Thyroid gland (tissue), 4 donors: ENCODE measurements around the gene ADAMTS15. TPM values are rescaled to one million over a fixed set of nuclear protein-coding genes. Genes with fewer than 3 reads are reported as not detected.

Experiments
- DNase-seq, 2 donors: peaks; one replicate each; pipeline ENCODE4 v3.0.0-alpha.2; 2019
- H3K27ac ChIP-seq, 3 donors: fragments of 200-600 bp; sonication (generic); 1 replicate in 2 of 3; 2 replicates in 1 of 3; pipeline ENCODE4 v1.5.1; 2016 to 2019; ENCODE audit warnings: mild to moderate bottlenecking in 1 of 3, moderate library complexity in 1 of 3
- H3K27me3 ChIP-seq: fragments of 200-600 bp; sonication (generic); one replicate; pipeline ENCODE4 v1.5.1; 2019
- H3K36me3 ChIP-seq, 2 donors: fragments of 200-600 bp; sonication (generic); one replicate each; pipeline ENCODE4 v1.5.1; 2016 to 2019
- H3K4me1 ChIP-seq, 2 donors: fragments of 200-600 bp; sonication (generic); one replicate each; pipeline ENCODE4 v1.5.1; 2017 to 2019
- H3K4me3 ChIP-seq, 3 donors: fragments of 200-600 bp; sonication (generic); replicated peaks in 1 of 3; 1 replicate in 2 of 3; 2 replicates in 1 of 3; pipeline ENCODE4 v1.5.1; 2016; ENCODE audit warnings: mild to moderate bottlenecking in 1 of 3
- H3K9me3 ChIP-seq: fragments of 200-600 bp; sonication (generic); one replicate; pipeline ENCODE4 v1.5.1; 2017
- CTCF ChIP-seq, 6 experiments: fragments of 200-600 bp in 3 of 6; fragments of 450-650 bp in 3 of 6; sonication (generic) in 3 of 6; IDR thresholded peaks; one replicate each; pipeline ENCODE4 v1.5.1; 2016 to 2019; ENCODE audit warnings: antibody characterized with exemption in 6 of 6, mild to moderate bottlenecking in 2 of 6, inconsistent platforms in 1 of 6, moderate library complexity in 1 of 6
- POLR2A ChIP-seq, 2 donors: fragments of 450-650 bp; IDR thresholded peaks; one replicate each; pipeline ENCODE4 v1.6.1; 2017; ENCODE audit warnings: antibody characterized with exemption in 2 of 2, mild to moderate bottlenecking in 2 of 2, moderate library complexity in 1 of 2
- WGBS, 2 donors: methylation state at CpG; one replicate each; pipeline ENCODE4 v1.1.5; 2017; 5-methylcytosine and 5-hydroxymethylcytosine counted together
- intact Hi-C: fragments of 100-400 bp; cut with DNase I; formaldehyde crosslinking; loops from one replicate; pipeline ENCODE4 v1.15.1; 2023
- total RNA-seq, 4 donors: library from RNA; depleted of rRNA; stranded (reverse); fragments of >200 nt; gene quantifications; one replicate each; pipeline ENCODE4 v1.2.3, GENCODE V29; 2016

Gene ADAMTS15
- total RNA-seq, 4 donors from 2014 or later = 11.2 to 29.2 (median 23.5) TPM

GRCh38 chr11:130504317-130504716 lies 55.9 kb downstream of the ADAMTS15 start:
- Histone ChIP-seq H3K27me3 (no peaks in the 10 kb centered on the region), H3K36me3 (no peaks in the 10 kb centered on the region), H3K27ac (no peak overlapping the region), H3K9me3 (no peaks in the 10 kb centered on the region), H3K4me3 (no peak overlapping the region), H3K4me1 (no peaks in the 10 kb centered on the region)
- 93 to 99% methylated on average over 1 of the region's 1 CpG for WGBS, 2 donors
- intact Hi-C loops = no loop called here
- no peak for DNase-seq
- TF ChIP-seq CTCF (IDR thresholded peaks at IDR 0.05) (no peak), POLR2A (IDR thresholded peaks at IDR 0.05) (no peak)

GRCh38 chr11:130508913-130509312 lies 60.5 kb downstream of the ADAMTS15 start:
- Histone ChIP-seq H3K4me1 (peaks cover 11 to 13% of the 10 kb centered on the region in 2 donors), H3K4me3 (no peak overlapping the region), H3K27me3 (no peaks in the 10 kb centered on the region), H3K36me3 (no peaks in the 10 kb centered on the region), H3K27ac (no peak overlapping the region), H3K9me3 (no peaks in the 10 kb centered on the region)
- no peak for TF ChIP-seq CTCF (IDR thresholded peaks at IDR 0.05)
- TF ChIP-seq POLR2A (IDR thresholded peaks at IDR 0.05) = no peak
- 85 to 93% methylated on average over 1 of the region's 1 CpG for whole genome bisulfite sequencing, 2 donors
- intact Hi-C loops = no loop called here
- DNase-seq = no peak

GRCh38 chr11:130509942-130510341 lies 61.5 kb downstream of the ADAMTS15 start:
- DNase-seq = no peak
- intact Hi-C loops = no loop called here
- 93 to 96% methylated on average over 2 of the region's 2 CpGs for WGBS, 2 donors
- Histone ChIP-seq H3K36me3 (no peaks in the 10 kb centered on the region), H3K9me3 (no peaks in the 10 kb centered on the region), H3K27ac (peak overlapping the region; percentile 80 to 85 (median 83)), H3K4me1 (peaks cover 11 to 13% of the 10 kb centered on the region in 2 donors), H3K4me3 (no peak overlapping the region), H3K27me3 (no peaks in the 10 kb centered on the region)
- no peak for TF ChIP-seq CTCF (IDR thresholded peaks at IDR 0.05)
- no peak for TF ChIP-seq POLR2A (IDR thresholded peaks at IDR 0.05)

- Histone ChIP-seq H3K27ac (peak overlapping the region; percentile 80 to 85 (median 83)), H3K9me3 (no peaks in the 10 kb centered on the region), H3K36me3 (no peaks in the 10 kb centered on the region), H3K27me3 (no peaks in the 10 kb centered on the region), H3K4me3 (no peak overlapping the region), H3K4me1 (peaks cover 11 to 13% of the 10 kb centered on the region in 2 donors)
- DNase-seq = peak; percentile 46 to 52
- WGBS, 2 donors = 35 to 45% methylated on average over 8 of the region's 8 CpGs
- no peak for TF ChIP-seq CTCF (IDR thresholded peaks at IDR 0.05)
- TF ChIP-seq POLR2A (IDR thresholded peaks at IDR 0.05) = peak in 1 of 2 donors; percentile 15
- intact Hi-C loops = no loop called here
Observed at GRCh38 chr11:130510407-130511006, 62.1 kb downstream of the ADAMTS15 start.

- H3K9me3 ChIP-seq = no peaks in the 10 kb centered on the region
- no peak for TF ChIP-seq CTCF (IDR thresholded peaks at IDR 0.05)
- no peak for TF ChIP-seq POLR2A (IDR thresholded peaks at IDR 0.05)
- 96 to 100% methylated on average over 2 of the region's 2 CpGs for WGBS, 2 donors
- no peaks in the 10 kb centered on the region for H3K36me3 ChIP-seq
- no peaks in the 10 kb centered on the region for H3K27me3 ChIP-seq
- intact Hi-C loops = no loop called here
- peaks cover 11 to 13% of the 10 kb centered on the region in 2 donors for H3K4me1 ChIP-seq
- no peak for DNase-seq
- no peak overlapping the region for H3K4me3 ChIP-seq
- no peak overlapping the region for H3K27ac ChIP-seq
Observed at GRCh38 chr11:130511765-130512164, 63.3 kb downstream of the ADAMTS15 start.
